CD4-positive, alpha-beta T cell treated with Interleukin-6 at 100 ng/mL for 8 hours (primary cell): ENCODE data around the gene SIT1.
A peak's percentile ranks its signal among the peaks of the same experiment; 100 is the strongest.

Source experiments
- DNase-seq: peaks from one replicate; pipeline ENCODE4 v3.0.0-alpha.2; 2020; ENCODE audit warnings: mixed read lengths, low spot score

Gene SIT1

GRCh38 chr9:35605351-35606137 lies 45.2 kb downstream of the SIT1 start:
- DNase-seq = peak; percentile 42

- DNase-seq = peak; percentile 81
These were observed 46.0 kb downstream of the SIT1 start, which contains the start of gene TESK1 for GRCh38 chr9:35604578-35605350. TSS of gene TESK1 (plus strand) at chr9:35605262. CDS start at chr9:35605620, 358 bp downstream.

- peak; percentile 100 for DNase-seq
These were observed 46.6 kb downstream of the SIT1 start for GRCh38 chr9:35603986-35604577.

- peak; percentile 25 for DNase-seq
These were observed 47.2 kb downstream of the SIT1 start for GRCh38 chr9:35603506-35603985.

- DNase-seq = no peak
These were observed 50.7 kb downstream of the SIT1 start for GRCh38 chr9:35599763-35600604.
